ENCODE data around the gene TMOD1.

Gene TMOD1

GRCh38 chr9:97518909-97519307, 17.4 kb downstream of the TMOD1 start:
- DNase-seq, result no peak

- DNase-seq, result no peak
Observed at GRCh38 chr9:97519441-97519970, 18.0 kb downstream of the TMOD1 start.

- no peak for DNase-seq
Observed at GRCh38 chr9:97521576-97522333, 20.3 kb downstream of the TMOD1 start.

GRCh38 chr9:97524424-97524823, 23.0 kb downstream of the TMOD1 start:
- DNase-seq, result no peak

- DNase-seq, result no peak
Observed at GRCh38 chr9:97525451-97525850, 24.0 kb downstream of the TMOD1 start.

- no peak for DNase-seq
Observed at GRCh38 chr9:97526895-97527575, 25.6 kb downstream of the TMOD1 start.

GRCh38 chr9:97527626-97528528, 26.4 kb downstream of the TMOD1 start:
- no peak for DNase-seq

GRCh38 chr9:97528529-97529230, 27.2 kb downstream of the TMOD1 start:
- no peak for DNase-seq

- no peak for DNase-seq
Observed at GRCh38 chr9:97529363-97530076, 28.1 kb downstream of the TMOD1 start.

- no peak for DNase-seq
Observed at GRCh38 chr9:97531888-97532376, 30.5 kb downstream of the TMOD1 start.

GRCh38 chr9:97534185-97534584, 32.7 kb downstream of the TMOD1 start:
- no peak for DNase-seq

GRCh38 chr9:97534961-97535594, 33.6 kb downstream of the TMOD1 start:
- no peak for DNase-seq

- DNase-seq, result no peak
Observed at GRCh38 chr9:97535771-97536170, 34.3 kb downstream of the TMOD1 start.

- DNase-seq, result no peak
Observed at GRCh38 chr9:97536480-97536879, 35.0 kb downstream of the TMOD1 start.

GRCh38 chr9:97543561-97543960, 42.1 kb downstream of the TMOD1 start:
- no peak for DNase-seq

GRCh38 chr9:97545486-97545885, 44.0 kb downstream of the TMOD1 start:
- no peak for DNase-seq

GRCh38 chr9:97547098-97547829, 45.8 kb downstream of the TMOD1 start:
- DNase-seq, result no peak

- DNase-seq, result no peak
Observed at GRCh38 chr9:97548379-97548778, 46.9 kb downstream of the TMOD1 start.

- no peak for DNase-seq
Observed at GRCh38 chr9:97548819-97549540, 47.5 kb downstream of the TMOD1 start.

GRCh38 chr9:97550386-97550785, 48.9 kb downstream of the TMOD1 start:
- DNase-seq, result no peak

Data from activated CD4-positive, CD25-positive, alpha-beta regulatory T cell (primary cell).